Sigmoid colon (tissue), 7 donors: ENCODE data around the gene GMEB2. TPM values are rescaled to one million over a fixed set of nuclear protein-coding genes. Genes with fewer than 3 reads are reported as not detected.
A peak's percentile ranks its signal among the peaks of the same experiment; 100 is the strongest.
"Not testable (repeated sequence)": the region's sequence is repeated elsewhere in the genome, so short reads cannot be mapped to it uniquely, and the experiment has no call there.

Experiments used
- DNase-seq: peaks from one replicate; pipeline ENCODE4 v3.0.0-alpha.2; 2019
- H3K27ac ChIP-seq, 4 donors: fragments of 200-600 bp; sonication (generic); one replicate each; pipeline ENCODE4 v1.5.1; 2016 to 2019; ENCODE audit warnings: mild to moderate bottlenecking in 1 of 4
- H3K27me3 ChIP-seq, 3 donors: fragments of 200-600 bp; sonication (generic); one replicate each; pipeline ENCODE4 v1.5.1; 2019; ENCODE audit warnings: mild to moderate bottlenecking in 1 of 3
- H3K36me3 ChIP-seq, 4 donors: fragments of 200-600 bp; sonication (generic); one replicate each; pipeline ENCODE4 v1.5.1; 2016 to 2019
- H3K4me1 ChIP-seq, 4 donors: fragments of 200-600 bp; sonication (generic); one replicate each; pipeline ENCODE4 v1.5.1; 2017 to 2019
- H3K4me3 ChIP-seq, 4 donors: fragments of 200-600 bp; sonication (generic); one replicate each; pipeline ENCODE4 v1.5.1; 2017 to 2019; ENCODE audit warnings: mild to moderate bottlenecking in 2 of 4, moderate library complexity in 1 of 4
- H3K9me3 ChIP-seq, 4 donors: fragments of 200-600 bp in 3 of 4; sonication (generic) in 3 of 4; one replicate each; pipeline versions ENCODE4 v1.5.1 to v1.6.1; 2013 to 2019
- CTCF ChIP-seq, 4 experiments: fragments of 450-650 bp in 3 of 4; fragments of 200-600 bp in 1 of 4; IDR thresholded peaks; one replicate each; pipeline ENCODE4 v1.5.1; 2016 to 2019; ENCODE audit warnings: antibody characterized with exemption in 4 of 4, mild to moderate bottlenecking in 3 of 4, moderate library complexity in 2 of 4
- EP300 ChIP-seq, 4 donors: sonication (generic); formaldehyde crosslinking; IDR thresholded peaks; one replicate each; pipeline ENCODE4 v1.6.1; 2017; ENCODE audit warnings: antibody characterized with exemption in 4 of 4
- POLR2A ChIP-seq, 2 donors: fragments of 450-650 bp; IDR thresholded peaks; one replicate each; pipeline ENCODE4 v1.6.1; 2016; ENCODE audit warnings: antibody characterized with exemption in 2 of 2, mild to moderate bottlenecking in 2 of 2, moderate library complexity in 2 of 2
- POLR2AphosphoS5 ChIP-seq, 4 donors: sonication (generic); formaldehyde crosslinking; IDR thresholded peaks; one replicate each; pipeline ENCODE4 v1.6.1; 2017; ENCODE audit warnings: antibody characterized with exemption in 4 of 4
- WGBS, 2 donors: extraction: QIAGEN DNeasy Blood & Tissue Kit; methylation state at CpG; one replicate each; pipeline ENCODE4 v1.1.7; 2013; 5-methylcytosine and 5-hydroxymethylcytosine counted together
- intact Hi-C: fragments of 100-400 bp; cut with DNase I; formaldehyde crosslinking; loops from one replicate; pipeline ENCODE4 v1.15.1; 2023
- polyA plus RNA-seq, 3 donors: library from polyadenylated mRNA; stranded (reverse); fragments of 200-250 nt; gene quantifications; one replicate each; pipeline ENCODE4 v1.2.3, GENCODE V29; 2013
- total RNA-seq, 4 donors: library from RNA; depleted of rRNA; stranded (reverse); fragments of >200 nt; gene quantifications; one replicate each; pipeline ENCODE4 v1.1.0, GENCODE V29; 2016
- donor health status: healthy with polysubstance abuse.
- donor health status: Bipolar disorder and iron deficiency.
- donor health status: healthy.

GMEB2 gene
- total and polyA plus RNA-seq, 7 donors, result 6.0 to 15.1 (median 7.9) TPM

- H3K27me3 ChIP-seq, H3K27ac ChIP-seq, H3K9me3 ChIP-seq, intact Hi-C loops, H3K4me1 ChIP-seq, DNase-seq, H3K4me3 ChIP-seq: not testable (repeated sequence)
- 90 to 93% methylated on average over 18 of the region's 18 CpGs for WGBS, 2 donors
- peak in 3 of 4 experiments; percentile 11 to 21 (median 19) for TF ChIP-seq CTCF (IDR thresholded peaks at IDR 0.05)
- peaks cover 0 to 35% (median 19%) of the 10 kb centered on the region in 4 donors for H3K36me3 ChIP-seq
Measured at GRCh38 chr20:63613863-63614594, 12.9 kb downstream of the GMEB2 start.

- intact Hi-C loops, result no loop called here
- H3K27ac ChIP-seq, result no peak overlapping the region
Measured at GRCh38 chr20:63612276-63612931, 14.5 kb downstream of the GMEB2 start.

GRCh38 chr20:63611646-63612045 is 15.3 kb downstream of the GMEB2 start:
- Histone ChIP-seq H3K9me3 (no peaks in the 10 kb centered on the region), H3K4me3 (no peak overlapping the region)
- no peak for DNase-seq

More at GRCh38 chr20:63612276-63612931, 14.5 kb downstream of the GMEB2 start:
- no peaks in the 10 kb centered on the region for H3K4me1 ChIP-seq
- TF ChIP-seq POLR2A (IDR thresholded peaks at IDR 0.05) (no peak), CTCF (IDR thresholded peaks at IDR 0.05) (no peak), EP300 (IDR thresholded peaks at IDR 0.05) (no peak), POLR2AphosphoS5 (IDR thresholded peaks at IDR 0.05) (no peak)
- DNase-seq, result no peak
- WGBS, 2 donors, result 85 to 88% methylated on average over 20 of the region's 20 CpGs
- H3K27me3 ChIP-seq, result no peaks in the 10 kb centered on the region
- no peak overlapping the region for H3K4me3 ChIP-seq
- no peaks in the 10 kb centered on the region for H3K9me3 ChIP-seq
- peaks cover 0 to 19% (median 8%) of the 10 kb centered on the region in 4 donors for H3K36me3 ChIP-seq

GRCh38 chr20:63610581-63611435 is 16.1 kb downstream of the GMEB2 start:
- intact Hi-C loops, result no loop called here
- Histone ChIP-seq H3K4me1 (no peaks in the 10 kb centered on the region), H3K9me3 (no peaks in the 10 kb centered on the region), H3K4me3 (no peak overlapping the region), H3K27ac (no peak overlapping the region), H3K27me3 (no peaks in the 10 kb centered on the region), H3K36me3 (peaks cover 0 to 3% (median 0%) of the 10 kb centered on the region in 4 donors)
- TF ChIP-seq POLR2A (IDR thresholded peaks at IDR 0.05), result no peak
- no peak for TF ChIP-seq EP300 (IDR thresholded peaks at IDR 0.05)
- TF ChIP-seq CTCF (IDR thresholded peaks at IDR 0.05), result no peak
- no peak for TF ChIP-seq POLR2AphosphoS5 (IDR thresholded peaks at IDR 0.05)
- 93% methylated on average over 17 of the region's 17 CpGs for WGBS, 2 donors
- no peak for DNase-seq

More at GRCh38 chr20:63611646-63612045, 15.3 kb downstream of the GMEB2 start:
- 95 to 96% methylated on average over 10 of the region's 10 CpGs for WGBS, 2 donors
- Histone ChIP-seq H3K4me1 (no peaks in the 10 kb centered on the region), H3K27me3 (no peaks in the 10 kb centered on the region), H3K36me3 (peaks cover 0 to 11% (median 3%) of the 10 kb centered on the region in 4 donors), H3K27ac (no peak overlapping the region)
- TF ChIP-seq EP300 (IDR thresholded peaks at IDR 0.05) (no peak), POLR2A (IDR thresholded peaks at IDR 0.05) (no peak), CTCF (IDR thresholded peaks at IDR 0.05) (no peak), POLR2AphosphoS5 (IDR thresholded peaks at IDR 0.05) (no peak)
- intact Hi-C loops, result no loop called here
